ENCODE measurements around the gene SLC6A5.

Gene SLC6A5

DNA sequence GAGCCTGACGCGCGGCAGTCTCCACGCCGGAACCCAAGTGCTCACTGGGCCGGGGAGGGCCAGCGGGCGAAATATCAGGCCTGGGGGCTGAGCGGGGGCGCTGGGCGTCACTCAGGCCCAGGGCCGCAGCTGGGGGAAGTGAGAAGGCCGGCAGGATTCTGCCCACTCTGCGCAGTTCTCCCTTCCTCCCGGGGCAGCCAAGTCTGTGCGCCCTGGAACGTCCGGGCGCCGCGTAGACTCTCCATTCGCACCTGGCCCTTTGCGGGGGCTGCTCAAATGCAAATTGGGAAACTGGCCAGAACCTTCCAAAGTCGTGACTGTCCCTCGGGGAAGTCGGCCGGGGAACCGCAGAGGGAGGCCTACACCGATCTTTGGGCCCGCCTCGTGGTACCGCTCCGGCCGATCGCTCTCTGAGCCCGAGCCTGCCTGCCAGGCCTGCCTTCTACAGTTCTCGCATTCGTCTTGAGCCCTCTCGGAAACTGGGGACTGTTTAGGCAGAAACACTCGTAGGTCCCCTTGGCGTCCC, 2.2 kb upstream of the SLC6A5 start:
- DNase-seq = no peak

- DNase-seq = no peak
These were observed 1.5 kb upstream of the SLC6A5 start for GRCh38 chr11:20597680-20598484.

- no peak for DNase-seq
These were observed 916 bp upstream of the SLC6A5 start for GRCh38 chr11:20598492-20598891.

GRCh38 chr11:20600020-20600346, 575 bp downstream of the SLC6A5 start:
- DNase-seq = no peak

DNA sequence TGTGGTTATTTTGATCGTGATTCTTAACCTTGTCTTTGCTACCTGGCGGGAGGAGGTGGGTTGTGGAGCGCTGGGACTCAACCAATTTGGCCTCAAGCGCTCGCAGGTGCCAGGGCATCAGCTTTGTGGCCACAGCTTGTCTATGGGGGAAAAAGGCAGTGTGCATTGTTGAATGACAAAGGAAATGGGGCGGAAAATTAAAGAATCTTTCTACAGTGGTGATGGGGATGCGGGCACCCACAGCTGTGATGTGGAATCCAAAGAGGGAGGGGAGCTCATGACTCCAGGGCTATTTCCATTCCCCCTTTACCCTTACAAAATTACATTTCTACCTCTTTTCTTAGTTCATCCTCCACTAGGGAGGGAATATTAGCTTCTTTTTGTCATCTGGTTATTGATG, 1.1 kb downstream of the SLC6A5 start:
- no peak for DNase-seq

DNA sequence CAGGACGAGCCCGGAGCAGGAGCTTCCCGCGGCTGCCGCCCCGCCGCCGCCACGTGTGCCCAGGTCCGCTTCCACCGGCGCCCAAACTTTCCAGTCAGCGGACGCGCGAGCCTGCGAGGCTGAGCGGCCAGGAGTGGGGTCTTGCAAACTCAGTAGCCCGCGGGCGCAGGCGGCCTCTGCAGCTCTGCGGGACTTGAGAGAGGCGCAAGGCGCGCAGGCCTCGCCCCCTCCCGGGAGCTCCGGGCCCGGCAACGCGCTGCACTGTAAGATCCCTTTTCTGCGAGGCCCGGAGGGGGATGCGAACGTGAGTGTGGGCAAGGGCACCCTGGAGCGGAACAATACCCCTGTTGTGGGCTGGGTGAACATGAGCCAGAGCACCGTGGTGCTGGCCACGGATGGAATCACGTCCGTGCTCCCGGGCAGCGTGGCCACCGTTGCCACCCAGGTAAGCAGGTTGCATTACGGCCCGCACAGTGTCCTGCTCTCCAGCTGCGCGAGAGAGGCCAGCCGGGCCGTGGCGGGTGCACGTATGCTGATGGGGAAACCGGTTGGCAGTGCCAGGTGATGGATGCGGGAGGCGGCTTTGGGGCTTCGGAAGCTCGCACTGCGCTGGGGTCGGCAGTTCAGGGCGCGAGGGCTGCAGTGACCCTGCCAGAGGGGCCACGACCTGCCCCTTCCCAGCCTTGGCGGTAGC, 2.0 kb downstream of the SLC6A5 start:
- no peak for DNase-seq

DNA sequence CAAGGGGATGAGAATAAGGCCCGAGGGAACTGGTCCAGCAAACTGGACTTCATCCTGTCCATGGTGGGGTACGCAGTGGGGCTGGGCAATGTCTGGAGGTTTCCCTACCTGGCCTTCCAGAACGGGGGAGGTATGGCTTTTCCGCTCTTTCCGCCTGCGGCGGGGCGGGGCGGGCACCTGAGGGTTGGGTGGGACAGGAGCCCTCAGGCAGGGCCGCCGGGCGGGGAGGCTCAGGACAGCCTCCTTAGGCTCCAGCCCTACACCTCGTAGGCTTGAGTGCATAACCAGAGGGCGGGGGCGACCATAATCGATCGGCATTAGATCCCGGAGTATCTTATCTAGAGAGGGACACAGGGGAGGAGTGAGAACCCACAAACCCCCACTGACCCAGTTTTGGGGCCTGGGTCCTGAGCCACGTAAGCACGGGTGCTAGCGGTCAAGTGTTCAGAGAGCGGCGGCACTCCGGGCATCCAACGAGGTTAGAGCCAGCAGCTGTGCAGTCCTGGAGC, 4.9 kb downstream of the SLC6A5 start:
- DNase-seq = no peak

- DNase-seq = no peak
These were observed 5.6 kb downstream of the SLC6A5 start for GRCh38 chr11:20604864-20605601.

GRCh38 chr11:20605602-20606091, 6.2 kb downstream of the SLC6A5 start:
- DNase-seq = no peak

DNA sequence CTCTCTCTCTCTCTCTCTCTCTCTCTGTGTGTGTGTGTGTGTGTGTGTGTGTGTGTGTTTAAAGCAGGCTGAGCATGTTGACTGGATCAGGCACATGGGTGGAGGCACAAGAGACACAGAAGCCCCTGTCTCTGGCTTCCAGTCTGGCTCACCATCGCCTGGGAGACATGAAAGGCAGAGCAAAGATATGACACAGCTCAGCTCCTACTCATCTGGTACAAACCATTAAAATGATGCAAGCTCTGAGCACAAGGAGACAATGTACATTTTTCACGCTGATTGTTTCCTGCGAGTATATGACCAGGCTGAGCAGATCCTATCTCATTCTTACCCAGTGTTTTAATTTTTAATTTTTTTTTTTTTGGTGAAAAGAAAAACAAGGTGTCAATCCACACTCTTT, 9.5 kb downstream of the SLC6A5 start:
- DNase-seq = no peak

GRCh38 chr11:20609727-20610707, 10.6 kb downstream of the SLC6A5 start:
- DNase-seq = peak; percentile 13 to 33

GRCh38 chr11:20610825-20611224, 11.4 kb downstream of the SLC6A5 start:
- DNase-seq = no peak

DNA sequence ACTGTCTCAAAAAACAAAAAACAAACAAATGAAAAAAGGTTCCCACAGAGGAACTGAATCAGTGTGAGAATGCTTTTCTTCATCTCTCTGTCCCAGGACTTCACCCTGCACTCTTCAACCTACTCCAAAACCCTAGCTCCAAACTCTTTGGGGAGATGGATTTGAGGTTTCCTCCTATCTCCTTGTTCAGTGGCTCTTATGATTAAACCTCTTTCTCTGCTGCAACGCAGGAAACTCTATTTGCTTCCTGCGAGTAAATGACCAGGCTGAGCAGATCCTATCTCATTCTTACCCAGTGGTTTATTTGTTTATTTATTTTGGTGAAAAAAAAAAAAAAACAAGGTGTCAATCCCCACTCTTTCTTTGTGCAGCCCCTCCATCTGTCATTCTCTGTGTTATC, 12.0 kb downstream of the SLC6A5 start:
- no peak for DNase-seq

DNA sequence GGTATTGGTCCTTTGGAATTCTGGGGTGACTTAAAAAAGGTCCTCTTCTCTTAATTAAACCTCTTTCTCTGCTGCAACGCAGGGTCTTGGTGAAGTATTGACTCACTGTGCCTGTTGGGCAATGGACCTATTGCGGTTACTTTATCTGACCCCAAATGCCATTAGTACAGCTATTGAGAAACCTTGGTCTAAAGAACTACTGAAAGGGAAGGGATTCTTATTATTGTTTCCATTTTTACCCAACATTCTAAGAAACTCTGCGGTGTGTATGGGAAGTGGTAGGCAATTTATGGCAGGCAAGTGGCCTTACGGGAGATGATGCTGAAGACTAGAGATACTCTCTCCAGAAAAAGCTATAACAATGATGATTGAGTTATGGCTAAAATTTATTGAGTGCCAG, 12.5 kb downstream of the SLC6A5 start:
- no peak for DNase-seq

DNA sequence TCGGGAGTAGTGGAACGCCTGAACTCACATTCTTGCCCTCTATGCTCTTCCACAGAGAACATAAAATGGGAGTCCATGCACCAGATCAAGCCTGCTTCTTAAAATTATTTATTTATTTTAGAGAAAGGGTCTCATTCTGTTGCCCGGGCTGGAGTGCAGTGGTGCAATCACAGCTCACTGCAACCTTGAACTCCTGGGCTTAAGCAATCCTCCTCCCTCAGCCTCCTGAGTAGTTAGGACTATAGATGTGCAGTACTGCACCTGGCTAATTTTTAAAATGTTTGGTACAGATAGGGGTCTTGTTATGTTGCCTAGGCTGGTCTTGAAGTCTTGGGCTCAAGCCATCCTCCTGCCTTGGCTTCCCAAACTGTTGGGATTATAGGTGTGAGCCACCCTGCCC, 13.0 kb downstream of the SLC6A5 start:
- no peak for DNase-seq

DNA sequence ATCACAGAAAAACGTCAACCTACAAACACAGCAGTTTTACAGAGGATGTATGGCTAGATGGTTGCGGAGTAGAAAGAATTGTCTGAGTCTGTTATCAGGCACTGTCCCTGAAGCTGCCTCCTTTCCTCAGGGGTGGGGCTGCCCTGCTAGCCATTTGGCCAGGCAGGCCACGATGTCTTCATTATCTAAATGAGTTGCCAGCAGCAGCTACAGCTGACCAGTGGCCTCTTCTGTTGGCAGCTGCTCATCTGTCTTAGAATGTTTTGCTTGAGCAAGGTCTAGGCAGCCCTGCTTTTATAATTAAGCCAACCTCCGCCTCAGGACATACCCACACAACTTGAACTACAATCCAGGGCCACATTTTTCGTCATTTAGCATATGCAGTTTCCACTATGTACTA, 17.5 kb downstream of the SLC6A5 start:
- no peak for DNase-seq

GRCh38 chr11:20617346-20618005, 18.1 kb downstream of the SLC6A5 start:
- DNase-seq = no peak

DNA sequence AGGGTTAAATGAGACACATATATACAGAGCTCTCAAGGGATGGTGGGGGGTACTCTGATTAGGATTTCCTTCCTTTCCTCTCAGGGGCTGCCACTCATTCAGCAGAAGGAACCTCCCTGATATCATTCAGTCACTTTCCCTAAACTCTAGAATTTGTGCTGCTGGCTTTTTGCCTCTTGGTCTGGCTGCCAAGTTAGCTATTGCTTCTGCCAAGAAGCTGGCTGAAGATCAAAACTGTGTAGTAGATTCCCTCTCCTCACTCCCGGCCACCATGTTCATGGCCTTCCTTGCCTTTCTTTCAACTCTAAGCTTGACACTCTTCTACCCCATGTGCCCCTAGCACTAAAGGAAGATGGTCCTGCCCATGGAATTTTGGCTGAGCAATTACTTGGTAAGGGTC, 18.7 kb downstream of the SLC6A5 start:
- DNase-seq = no peak

DNA sequence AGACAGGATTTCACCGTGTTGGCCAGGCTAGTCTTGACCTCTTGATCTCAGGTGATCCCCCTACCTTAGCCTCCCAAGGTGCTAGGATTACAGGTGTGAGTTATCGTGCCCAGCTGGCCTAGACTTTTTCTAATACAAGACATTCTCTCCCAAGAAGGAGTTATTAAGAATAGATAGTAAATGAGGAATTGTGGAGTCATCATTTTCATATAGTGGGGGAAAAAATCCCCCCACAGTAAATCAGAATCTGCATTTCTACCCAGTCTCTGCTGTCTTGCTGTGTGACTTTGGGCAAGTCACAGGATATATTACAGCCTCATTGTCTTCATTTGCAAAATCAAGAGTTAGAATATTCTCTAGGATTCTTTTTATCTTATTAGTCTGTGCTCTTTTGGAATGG, 21.6 kb downstream of the SLC6A5 start:
- DNase-seq = no peak

DNA sequence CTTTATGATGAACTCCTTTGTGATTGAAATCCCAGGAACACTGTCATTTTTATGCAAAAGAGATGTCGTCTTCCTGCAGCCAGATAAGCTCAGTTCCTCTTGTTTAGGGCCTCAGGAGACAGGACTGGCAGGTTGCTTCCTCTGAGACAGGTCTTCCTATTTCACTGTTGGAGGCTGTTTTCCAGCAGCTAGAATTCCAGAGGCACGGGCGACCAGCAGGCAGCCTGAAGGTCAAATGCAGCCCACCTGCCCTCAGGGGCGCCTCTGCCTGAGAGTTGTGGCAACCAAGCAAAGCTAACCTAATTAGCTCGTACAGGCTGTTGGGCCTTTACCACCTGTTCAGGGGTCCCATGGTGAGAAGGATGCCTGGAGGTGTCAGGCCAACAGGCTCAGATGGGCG, 22.3 kb downstream of the SLC6A5 start:
- no peak for DNase-seq

- no peak for DNase-seq
These were observed 23.8 kb downstream of the SLC6A5 start for GRCh38 chr11:20623252-20623651.

- no peak for DNase-seq
These were observed 26.9 kb downstream of the SLC6A5 start for GRCh38 chr11:20626279-20626678.
